ENCODE measurements around the gene ALKBH7.

- TF ChIP-seq CTCF (IDR thresholded peaks at IDR 0.05; ENCODE audit: low read depth, low read length): no peak
- TF ChIP-seq POLR2A (IDR thresholded peaks at IDR 0.05; ENCODE audit: extremely low read depth, insufficient read length): no peak
- no peak for TF ChIP-seq MAX (IDR thresholded peaks at IDR 0.05; ENCODE audit: low read depth, low read length)
These were observed 40.7 kb downstream of the ALKBH7 start for GRCh38 chr19:6413291-6413690.

Data from NB4 (cell line).